Measurements from ENCODE around the gene NTRK3.

DNA sequence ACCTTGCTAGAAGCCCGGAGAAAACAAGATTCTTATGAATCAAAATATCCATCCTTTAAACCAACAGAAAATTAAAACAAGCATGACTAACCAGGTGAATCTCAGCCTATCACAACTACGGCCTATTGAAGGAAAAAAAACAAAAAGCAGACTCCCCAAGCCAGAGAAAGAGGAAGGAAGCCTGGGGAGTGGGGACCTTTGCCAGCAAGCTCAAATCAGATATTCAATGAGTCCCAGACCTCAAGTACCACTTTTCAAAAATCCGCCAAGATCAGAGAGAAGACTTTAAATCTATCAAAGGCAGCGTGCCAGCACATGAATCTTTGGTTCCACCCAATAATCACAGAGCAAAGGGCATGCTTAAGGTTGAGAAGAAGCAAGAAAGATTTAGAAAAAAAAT is 253.8 kb downstream of the NTRK3 start:
- TF ChIP-seq, protein P1, sequence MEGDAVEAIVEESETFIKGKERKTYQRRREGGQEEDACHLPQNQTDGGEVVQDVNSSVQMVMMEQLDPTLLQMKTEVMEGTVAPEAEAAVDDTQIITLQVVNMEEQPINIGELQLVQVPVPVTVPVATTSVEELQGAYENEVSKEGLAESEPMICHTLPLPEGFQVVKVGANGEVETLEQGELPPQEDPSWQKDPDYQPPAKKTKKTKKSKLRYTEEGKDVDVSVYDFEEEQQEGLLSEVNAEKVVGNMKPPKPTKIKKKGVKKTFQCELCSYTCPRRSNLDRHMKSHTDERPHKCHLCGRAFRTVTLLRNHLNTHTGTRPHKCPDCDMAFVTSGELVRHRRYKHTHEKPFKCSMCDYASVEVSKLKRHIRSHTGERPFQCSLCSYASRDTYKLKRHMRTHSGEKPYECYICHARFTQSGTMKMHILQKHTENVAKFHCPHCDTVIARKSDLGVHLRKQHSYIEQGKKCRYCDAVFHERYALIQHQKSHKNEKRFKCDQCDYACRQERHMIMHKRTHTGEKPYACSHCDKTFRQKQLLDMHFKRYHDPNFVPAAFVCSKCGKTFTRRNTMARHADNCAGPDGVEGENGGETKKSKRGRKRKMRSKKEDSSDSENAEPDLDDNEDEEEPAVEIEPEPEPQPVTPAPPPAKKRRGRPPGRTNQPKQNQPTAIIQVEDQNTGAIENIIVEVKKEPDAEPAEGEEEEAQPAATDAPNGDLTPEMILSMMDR (IDR thresholded peaks at IDR 0.05; ENCODE audit: insufficient read depth, low read length) = no peak
- TF ChIP-seq POLR2AphosphoS5 (IDR thresholded peaks at IDR 0.05; ENCODE audit: low read depth) (no peak), GABPA (IDR thresholded peaks at IDR 0.05; ENCODE audit: low read depth) (no peak), SPI1 (IDR thresholded peaks at IDR 0.05; ENCODE audit: borderline replicate concordance, low read depth) (no peak)
- TF ChIP-seq, protein P2, sequence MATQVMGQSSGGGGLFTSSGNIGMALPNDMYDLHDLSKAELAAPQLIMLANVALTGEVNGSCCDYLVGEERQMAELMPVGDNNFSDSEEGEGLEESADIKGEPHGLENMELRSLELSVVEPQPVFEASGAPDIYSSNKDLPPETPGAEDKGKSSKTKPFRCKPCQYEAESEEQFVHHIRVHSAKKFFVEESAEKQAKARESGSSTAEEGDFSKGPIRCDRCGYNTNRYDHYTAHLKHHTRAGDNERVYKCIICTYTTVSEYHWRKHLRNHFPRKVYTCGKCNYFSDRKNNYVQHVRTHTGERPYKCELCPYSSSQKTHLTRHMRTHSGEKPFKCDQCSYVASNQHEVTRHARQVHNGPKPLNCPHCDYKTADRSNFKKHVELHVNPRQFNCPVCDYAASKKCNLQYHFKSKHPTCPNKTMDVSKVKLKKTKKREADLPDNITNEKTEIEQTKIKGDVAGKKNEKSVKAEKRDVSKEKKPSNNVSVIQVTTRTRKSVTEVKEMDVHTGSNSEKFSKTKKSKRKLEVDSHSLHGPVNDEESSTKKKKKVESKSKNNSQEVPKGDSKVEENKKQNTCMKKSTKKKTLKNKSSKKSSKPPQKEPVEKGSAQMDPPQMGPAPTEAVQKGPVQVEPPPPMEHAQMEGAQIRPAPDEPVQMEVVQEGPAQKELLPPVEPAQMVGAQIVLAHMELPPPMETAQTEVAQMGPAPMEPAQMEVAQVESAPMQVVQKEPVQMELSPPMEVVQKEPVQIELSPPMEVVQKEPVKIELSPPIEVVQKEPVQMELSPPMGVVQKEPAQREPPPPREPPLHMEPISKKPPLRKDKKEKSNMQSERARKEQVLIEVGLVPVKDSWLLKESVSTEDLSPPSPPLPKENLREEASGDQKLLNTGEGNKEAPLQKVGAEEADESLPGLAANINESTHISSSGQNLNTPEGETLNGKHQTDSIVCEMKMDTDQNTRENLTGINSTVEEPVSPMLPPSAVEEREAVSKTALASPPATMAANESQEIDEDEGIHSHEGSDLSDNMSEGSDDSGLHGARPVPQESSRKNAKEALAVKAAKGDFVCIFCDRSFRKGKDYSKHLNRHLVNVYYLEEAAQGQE (IDR thresholded peaks at IDR 0.05; ENCODE audit: insufficient replicate concordance, low read depth) = no peak
